Endodermal cell (in vitro differentiated cells): Measurements from ENCODE around the gene PLXNB3. TPM values are rescaled to one million over a fixed set of nuclear protein-coding genes. Genes with fewer than 3 reads are reported as not detected.

ENCODE experiments used
- DNase-seq: peaks from one replicate; pipeline ENCODE4 v3.0.0-alpha.2; 2017
- H3K27ac ChIP-seq: 2 replicates; pipeline ENCODE4 v1.5.1; 2013; ENCODE audit warnings: mild to moderate bottlenecking, low read depth, low read length, moderate library complexity
- H3K27me3 ChIP-seq: 2 replicates; pipeline ENCODE4 v1.6.1; 2013; ENCODE audit warnings: mild to moderate bottlenecking, low read length, moderate library complexity; ENCODE audit not compliant: insufficient read depth, control insufficient read depth, poor library complexity, severe bottlenecking
- H3K36me3 ChIP-seq: 2 replicates; pipeline ENCODE4 v1.7.0; 2013; ENCODE audit warnings: mild to moderate bottlenecking, low read length, moderate library complexity; ENCODE audit not compliant: control insufficient read depth, insufficient read depth
- H3K4me1 ChIP-seq: one replicate; pipeline ENCODE4 v1.7.0; 2013; ENCODE audit warnings: low read length; ENCODE audit not compliant: control insufficient read depth, insufficient read depth
- H3K4me3 ChIP-seq: 2 replicates; pipeline ENCODE4 v1.5.1; 2013; ENCODE audit warnings: mild to moderate bottlenecking, low read length, moderate library complexity
- H3K9ac ChIP-seq: 2 replicates; pipeline ENCODE4 v1.6.1; 2013; ENCODE audit warnings: mild to moderate bottlenecking, low read length, moderate library complexity; ENCODE audit not compliant: poor library complexity, severe bottlenecking; ENCODE audit errors: extremely low read depth
- H3K9me3 ChIP-seq: 2 replicates; pipeline ENCODE4 v1.6.1; 2013; ENCODE audit warnings: mild to moderate bottlenecking, low read length, moderate library complexity; ENCODE audit not compliant: control insufficient read depth
- H3K27ac Mint-ChIP-seq: 2 replicates; pipeline ENCODE4 v1.8.0; 2020; ENCODE audit warnings: mixed read lengths
- H3K27me3 Mint-ChIP-seq: 2 replicates; pipeline ENCODE4 v1.8.0; 2021; ENCODE audit warnings: mild to moderate bottlenecking, mixed read lengths; ENCODE audit not compliant: insufficient read depth
- H3K36me3 Mint-ChIP-seq: 2 replicates; pipeline ENCODE4 v1.8.0; 2020; ENCODE audit warnings: low read depth, mixed read lengths
- H3K4me1 Mint-ChIP-seq: 2 replicates; pipeline ENCODE4 v1.8.0; 2020; ENCODE audit warnings: mixed read lengths
- H3K4me3 Mint-ChIP-seq: 2 replicates; pipeline ENCODE4 v1.8.0; 2020; ENCODE audit warnings: mild to moderate bottlenecking, moderate library complexity, mixed read lengths
- H3K9me3 Mint-ChIP-seq: 2 replicates; pipeline ENCODE4 v1.8.0; 2020; ENCODE audit warnings: mild to moderate bottlenecking, mixed read lengths
- CTCF ChIP-seq: fragments of 200-600 bp; sonication (generic); conservative IDR thresholded peaks from 2 replicates; pipeline ENCODE4 v1.5.0; 2021; ENCODE audit warnings: antibody characterized with exemption, mild to moderate bottlenecking
- WGBS, 2 experiments: methylation state at CpG; one replicate each; pipeline versions ENCODE4 v1.1.5 to v1.1.7; 2013; ENCODE audit warnings: missing lambda C conversion rate in 2 of 2, mixed read lengths in 1 of 2; ENCODE audit not compliant: insufficient coverage in 1 of 2, insufficient read length in 1 of 2; 5-methylcytosine and 5-hydroxymethylcytosine counted together
- total RNA-seq, 2 donors: library from RNA; stranded (reverse); fragmentation: NEBNext Ultra II Directional in 1 of 2; extraction: Animal tissue kit (Norgen Biotek cat#: 25700) in 1 of 2; gene quantifications; 2 replicates in 1 of 2; 3 replicates in 1 of 2; pipeline ENCODE4 v1.2.1, GENCODE V29; 2021

The PLXNB3 gene
- total RNA-seq, 2 donors from 2014 or later = 1.1 TPM

GRCh38 chrX:153804100-153804595 lies 40.1 kb downstream of the PLXNB3 start:
- H3K9me3 ChIP-seq = no peaks in the 10 kb centered on the region
- H3K36me3 Mint-ChIP-seq = peaks cover 9% of the 10 kb centered on the region
- peaks cover 70% of the 10 kb centered on the region for H3K9me3 Mint-ChIP-seq
- no peaks in the 10 kb centered on the region for H3K27me3 ChIP-seq
- no peak for TF ChIP-seq CTCF
- H3K4me1 Mint-ChIP-seq = no peaks in the 10 kb centered on the region
- H3K27ac Mint-ChIP-seq = no peak overlapping the region
- H3K36me3 ChIP-seq = no peaks in the 10 kb centered on the region
- WGBS, 2 experiments = 95 to 97% methylated on average over 12 to 34 of the region's 34 CpGs
- DNase-seq = no peak
- no peaks in the 10 kb centered on the region for H3K27me3 Mint-ChIP-seq
- H3K4me3 Mint-ChIP-seq = no peak overlapping the region
- H3K27ac ChIP-seq = no peak overlapping the region
- H3K4me3 ChIP-seq = no peak overlapping the region
- no peaks in the 10 kb centered on the region for H3K4me1 ChIP-seq
- H3K9ac ChIP-seq = no peak overlapping the region

GRCh38 chrX:153804621-153805020 lies 40.6 kb downstream of the PLXNB3 start:
- Mint-ChIP-seq H3K4me1 (no peaks in the 10 kb centered on the region), H3K27ac (no peak overlapping the region), H3K27me3 (no peaks in the 10 kb centered on the region), H3K9me3 (peaks cover 70% of the 10 kb centered on the region), H3K4me3 (no peak overlapping the region), H3K36me3 (peaks cover 9% of the 10 kb centered on the region)
- Histone ChIP-seq H3K9ac (no peak overlapping the region), H3K4me1 (no peaks in the 10 kb centered on the region), H3K36me3 (no peaks in the 10 kb centered on the region), H3K9me3 (no peaks in the 10 kb centered on the region), H3K4me3 (no peak overlapping the region), H3K27ac (no peak overlapping the region), H3K27me3 (no peaks in the 10 kb centered on the region)
- WGBS, 2 experiments = 93 to 100% methylated on average over 5 to 25 of the region's 25 CpGs
- no peak for TF ChIP-seq CTCF
- no peak for DNase-seq

- no peak overlapping the region for H3K4me3 Mint-ChIP-seq
- H3K9ac ChIP-seq = no peak overlapping the region
- no peak overlapping the region for H3K4me3 ChIP-seq
- DNase-seq = no peak
- WGBS, 2 experiments = 94 to 100% methylated on average over 4 to 13 of the region's 13 CpGs
- H3K9me3 Mint-ChIP-seq = peaks cover 72% of the 10 kb centered on the region
- no peak overlapping the region for H3K27ac ChIP-seq
- no peaks in the 10 kb centered on the region for H3K4me1 ChIP-seq
- H3K36me3 ChIP-seq = no peaks in the 10 kb centered on the region
- no peak for TF ChIP-seq CTCF
- peaks cover 9% of the 10 kb centered on the region for H3K36me3 Mint-ChIP-seq
- no peak overlapping the region for H3K27ac Mint-ChIP-seq
- no peaks in the 10 kb centered on the region for H3K27me3 ChIP-seq
- no peaks in the 10 kb centered on the region for H3K4me1 Mint-ChIP-seq
- H3K9me3 ChIP-seq = no peaks in the 10 kb centered on the region
- no peaks in the 10 kb centered on the region for H3K27me3 Mint-ChIP-seq
Observed at GRCh38 chrX:153805436-153805835, 41.4 kb downstream of the PLXNB3 start.
